CD4-positive, alpha-beta T cell treated with Interleukin-6 at 100 ng/mL for 8 hours (primary cell): Measurements from ENCODE around the gene TEX44.

Source experiments
- DNase-seq: peaks from one replicate; pipeline ENCODE4 v3.0.0-alpha.2; 2020; ENCODE audit warnings: mixed read lengths, low spot score

Gene TEX44

DNA sequence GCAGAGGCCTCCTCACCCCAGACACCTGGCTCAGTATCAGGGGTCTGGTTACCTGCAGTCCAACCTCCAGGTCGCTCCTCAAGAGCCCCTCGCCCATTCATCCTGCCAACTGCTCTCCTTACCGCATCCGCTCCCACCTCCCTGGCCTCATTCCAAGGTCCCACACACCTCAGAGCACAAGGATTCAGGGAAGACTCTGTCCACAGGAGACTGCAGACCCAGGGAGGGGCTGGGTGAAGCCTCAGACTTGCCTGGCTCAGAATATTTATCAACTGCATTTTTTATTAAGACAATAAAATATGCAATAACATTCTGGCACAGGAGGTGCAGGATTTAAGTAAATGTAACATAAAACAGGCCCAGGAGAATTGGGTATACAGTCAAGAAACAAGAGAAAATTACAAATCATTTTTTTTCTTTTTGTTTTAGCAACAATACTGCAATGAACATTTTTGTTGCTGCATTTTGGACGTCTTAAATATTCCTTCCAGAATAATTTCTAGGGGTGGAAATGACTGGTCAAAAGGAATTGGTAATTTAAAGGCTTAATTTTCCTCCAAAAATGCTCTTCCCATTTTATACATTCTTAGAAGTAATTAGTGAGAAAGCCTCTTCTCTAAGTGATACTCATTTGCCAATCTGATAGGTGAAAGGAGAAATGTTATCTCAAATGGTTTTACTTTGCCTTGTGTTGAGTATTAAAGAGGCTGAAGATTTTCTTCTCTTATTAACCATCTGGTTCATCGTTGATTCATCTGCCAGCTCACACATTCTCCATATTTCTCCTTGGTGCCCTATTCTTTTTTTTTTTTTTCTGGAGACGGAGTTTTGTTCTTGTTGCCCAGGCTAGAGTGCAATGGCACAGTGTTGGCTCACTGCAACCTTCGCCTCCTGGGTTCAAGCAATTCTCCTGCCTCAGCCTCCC is 42.5 kb downstream of the TEX44 start:
- DNase-seq = no peak

DNA sequence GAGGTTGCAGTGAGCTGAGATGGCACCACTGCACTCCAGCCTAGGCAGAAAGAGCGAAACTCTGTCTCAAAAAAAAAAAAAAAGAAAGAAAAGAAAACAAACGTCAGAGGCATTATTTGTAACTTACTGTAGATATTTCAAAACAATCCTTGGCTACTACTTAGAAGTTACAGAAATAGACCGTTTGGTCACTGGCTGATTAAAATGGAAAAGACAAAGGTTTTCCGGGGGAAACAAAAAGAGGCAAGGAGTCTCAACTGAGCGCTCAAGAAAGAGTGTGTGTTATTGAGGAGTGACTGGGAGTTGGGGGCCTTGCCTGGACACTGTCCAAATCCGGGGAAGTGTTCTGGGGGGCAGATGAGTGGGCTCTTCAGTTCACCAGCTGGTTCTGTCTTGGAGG is 47.6 kb downstream of the TEX44 start:
- no peak for DNase-seq

DNA sequence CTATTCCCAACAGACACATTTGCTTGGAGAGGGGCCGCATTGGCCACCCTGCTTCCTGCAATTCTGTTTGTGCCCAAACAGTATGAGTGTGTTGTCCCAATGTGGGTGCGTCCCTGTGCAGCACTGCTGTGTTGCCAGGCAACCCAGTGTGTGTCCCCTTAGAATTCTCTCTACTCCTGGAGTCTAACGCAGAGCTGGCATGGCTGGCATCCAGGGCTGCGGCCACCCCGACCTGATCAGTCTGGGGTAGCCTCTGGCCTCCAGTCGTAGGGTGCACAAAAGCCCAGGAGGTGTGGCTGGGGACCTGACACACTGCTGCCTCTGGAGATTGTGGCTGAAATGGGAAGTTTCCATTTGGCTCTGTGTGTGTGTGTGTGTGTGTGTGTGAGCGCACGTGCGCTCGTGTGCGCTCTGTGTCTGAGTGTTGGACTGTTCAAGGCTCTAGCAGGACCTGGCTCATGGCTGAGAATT is 48.0 kb downstream of the TEX44 start:
- DNase-seq = no peak

DNA sequence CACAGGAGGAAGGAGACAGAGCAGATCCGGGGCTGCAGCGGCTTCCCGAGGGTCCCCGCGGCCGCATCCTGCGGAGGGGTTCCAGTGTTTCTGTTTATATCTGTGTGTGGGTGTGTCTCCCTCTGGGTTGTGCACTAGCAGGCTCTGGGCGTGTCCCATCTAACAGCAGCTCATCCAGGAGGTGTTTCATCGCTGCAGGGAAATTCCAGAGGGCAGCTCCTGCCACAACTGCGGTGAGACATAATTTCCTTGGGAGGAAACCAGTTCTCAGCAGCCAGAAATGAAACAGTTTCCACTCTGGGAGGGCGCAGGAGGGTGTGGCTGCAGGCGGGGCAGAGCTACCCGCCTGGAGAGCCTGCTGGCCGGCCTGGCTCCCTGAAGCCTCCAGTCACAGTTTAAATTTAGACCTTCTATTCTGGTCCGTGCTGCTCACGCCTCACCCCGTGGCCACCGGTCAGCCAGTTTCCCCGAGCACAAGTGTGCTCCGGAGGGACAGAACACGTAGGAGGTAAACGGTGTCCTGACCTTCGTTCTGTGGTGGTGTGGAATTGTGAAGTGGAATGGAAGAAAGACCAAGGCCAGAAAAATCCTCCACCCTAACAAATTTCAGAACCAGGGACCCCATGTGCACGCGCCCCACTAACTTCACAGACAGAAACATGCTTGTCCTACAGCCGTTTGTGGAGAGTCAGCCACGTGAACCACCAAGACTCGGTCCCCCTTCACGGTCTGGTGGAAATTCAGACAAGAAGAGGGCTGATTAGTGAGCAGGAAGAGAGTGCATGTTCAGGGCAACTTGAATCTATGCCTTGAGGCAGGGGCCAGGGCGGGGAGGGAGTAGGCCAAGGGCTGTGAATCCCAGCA is 50.2 kb downstream of the TEX44 start:
- peak; percentile 29 for DNase-seq

DNA sequence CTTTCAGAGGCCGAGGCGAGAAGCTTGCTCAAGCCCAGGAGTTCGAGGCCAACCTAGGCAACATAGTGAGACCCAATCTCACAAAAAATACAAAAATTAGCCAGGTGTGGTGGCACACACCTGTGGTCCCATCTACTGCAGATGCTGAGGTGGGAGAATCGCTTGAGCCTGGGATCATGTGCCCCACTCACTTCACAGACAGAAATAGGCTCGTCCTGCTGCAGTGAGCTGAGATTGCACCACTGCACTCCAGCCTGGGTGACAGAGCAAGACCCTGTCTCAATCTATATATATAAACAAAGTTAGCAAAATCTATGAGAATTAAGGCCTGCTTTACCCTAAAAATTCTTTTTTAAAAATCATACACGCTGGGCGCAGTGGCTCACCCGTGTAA is 50.8 kb downstream of the TEX44 start:
- no peak for DNase-seq
